HG03442 (cell line): ENCODE data around the gene MDK.

Source experiments
- ATAC-seq: cut with Tn5 transposase; IDR thresholded peaks from one replicate; pipeline ENCODE4 v1.9.1; 2021; ENCODE audit warnings: mild to moderate bottlenecking, moderate library complexity; ENCODE audit not compliant: unreplicated experiment

The MDK gene

DNA sequence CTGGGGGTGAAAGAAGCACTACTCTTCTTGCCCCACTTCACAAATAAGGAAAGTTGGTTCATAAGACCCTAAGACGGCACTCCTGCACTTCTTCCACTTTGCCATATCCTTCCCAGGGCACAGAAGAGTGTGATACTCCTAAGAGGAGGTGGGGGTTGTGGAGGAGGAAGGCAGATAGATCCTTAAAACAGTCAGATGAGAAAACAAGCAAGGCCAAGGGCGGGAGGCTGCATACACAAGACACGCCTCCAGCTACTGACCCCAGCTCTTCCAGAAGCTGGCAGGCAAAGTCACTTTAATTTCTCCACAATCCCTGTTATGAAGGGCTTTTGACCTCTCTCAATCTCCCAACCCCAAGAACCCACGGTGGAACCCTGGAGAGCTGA, 11.8 kb downstream of the MDK start:
- no peak for ATAC-seq

DNA sequence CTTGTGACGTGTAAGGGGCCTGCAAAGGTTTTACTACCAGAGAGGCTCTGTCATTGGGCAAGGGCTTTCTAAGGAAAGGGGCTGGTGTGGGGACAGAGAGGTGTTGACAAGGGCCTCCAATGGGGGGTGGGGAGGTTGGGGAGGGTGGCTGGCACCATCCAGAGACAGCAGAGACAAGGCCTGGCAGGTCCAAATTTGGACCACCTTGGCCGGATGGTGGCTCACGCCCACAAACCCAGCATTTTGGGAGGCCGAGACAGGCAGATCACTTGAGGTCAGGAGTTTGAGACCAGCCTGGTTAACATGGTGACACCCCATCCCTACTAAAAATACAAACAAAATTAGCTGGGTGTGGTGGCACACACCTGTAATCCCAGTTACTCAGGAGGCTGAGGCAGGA, 12.3 kb downstream of the MDK start:
- ATAC-seq = no peak

DNA sequence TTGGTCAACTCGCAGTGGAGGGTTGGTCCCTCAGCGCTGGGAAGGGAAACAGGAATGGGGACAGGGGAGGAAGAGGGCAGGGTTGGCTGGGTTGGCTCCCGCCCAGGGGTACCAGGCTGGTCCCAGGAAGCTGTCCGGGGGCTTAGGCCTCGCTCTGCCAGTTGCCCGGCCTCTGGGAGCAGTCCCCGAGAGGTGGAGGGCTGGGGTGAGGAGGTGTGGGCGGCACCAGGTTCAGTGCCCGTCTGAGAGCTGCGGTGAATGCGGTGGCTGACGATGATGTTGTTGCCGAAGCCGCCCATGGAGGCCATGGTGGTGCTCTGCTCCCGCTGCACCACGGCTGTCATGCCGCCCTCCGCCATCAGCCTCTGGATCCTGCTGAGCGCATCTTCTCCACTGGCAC, 16.1 kb downstream of the MDK start:
- ATAC-seq = no peak

DNA sequence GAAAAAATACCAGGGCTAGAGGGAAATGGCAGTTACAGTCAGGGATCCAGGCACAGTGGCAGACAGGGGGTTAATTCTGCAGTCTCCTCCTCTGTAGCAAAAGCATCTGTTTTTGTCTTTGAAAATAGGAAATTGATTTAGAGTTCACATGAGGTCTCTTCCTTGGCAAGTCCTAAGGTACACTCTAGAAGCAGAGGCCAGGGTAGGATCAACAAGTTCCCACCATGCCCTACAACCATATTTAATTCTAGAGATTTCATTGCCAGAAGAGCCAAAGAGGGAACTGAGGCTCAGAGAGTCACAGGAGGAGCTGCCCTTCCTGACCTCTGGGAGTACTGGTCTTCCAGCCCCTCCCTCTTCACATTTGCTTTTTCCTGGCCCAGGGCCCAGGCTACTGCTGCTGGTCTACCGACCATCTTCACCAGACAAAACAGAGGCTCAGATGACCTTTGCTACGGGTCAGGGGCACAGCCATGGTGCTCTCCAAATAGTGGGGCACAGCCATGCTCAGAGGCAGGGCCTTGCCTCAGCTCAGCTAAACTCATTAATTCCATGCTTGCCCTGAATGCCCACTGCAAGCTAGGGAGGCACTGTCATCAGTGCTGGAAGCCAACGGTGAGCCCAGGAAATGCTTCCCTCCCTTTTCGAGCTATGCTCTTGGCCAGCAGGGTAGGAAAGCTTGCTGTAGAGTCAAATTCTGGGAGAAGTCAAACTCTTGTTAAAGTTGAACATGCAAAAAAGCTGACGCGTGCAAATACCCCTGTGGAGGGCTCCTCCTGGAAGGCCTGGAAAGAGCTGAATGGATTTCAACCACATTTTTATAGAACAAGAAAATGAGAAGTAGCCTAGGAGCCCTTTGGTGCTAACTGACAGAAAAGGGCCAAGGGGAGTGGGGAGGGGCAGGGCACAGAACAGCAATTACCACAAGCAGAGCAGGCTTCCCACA, 21.8 kb downstream of the MDK start:
- no peak for ATAC-seq

DNA sequence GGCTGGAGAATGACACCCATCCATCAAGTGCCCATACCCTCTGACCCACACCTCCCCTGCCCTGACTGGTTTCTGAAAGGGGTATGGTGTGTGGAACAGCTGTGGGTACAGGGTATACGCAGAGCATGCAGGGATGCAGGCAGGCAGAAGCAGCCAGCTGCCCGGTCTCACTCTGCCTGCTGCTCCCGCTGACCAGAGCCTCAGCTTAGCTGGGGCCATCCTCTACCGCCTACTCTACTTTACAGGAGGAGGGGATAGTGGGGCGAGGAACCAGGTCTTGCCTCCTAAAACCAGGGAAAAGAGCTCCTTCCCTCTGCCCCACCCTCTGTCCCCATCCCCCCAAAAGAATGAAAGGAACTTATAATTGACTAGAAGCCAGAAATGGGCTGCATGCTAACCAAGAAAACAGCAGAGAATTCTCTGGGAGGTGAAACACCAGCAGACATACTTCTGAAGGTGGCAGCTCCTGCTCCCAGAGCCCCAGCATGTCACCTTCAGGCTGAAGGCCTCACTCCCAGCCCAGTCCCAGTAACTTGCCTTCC, 23.1 kb downstream of the MDK start:
- ATAC-seq = no peak

DNA sequence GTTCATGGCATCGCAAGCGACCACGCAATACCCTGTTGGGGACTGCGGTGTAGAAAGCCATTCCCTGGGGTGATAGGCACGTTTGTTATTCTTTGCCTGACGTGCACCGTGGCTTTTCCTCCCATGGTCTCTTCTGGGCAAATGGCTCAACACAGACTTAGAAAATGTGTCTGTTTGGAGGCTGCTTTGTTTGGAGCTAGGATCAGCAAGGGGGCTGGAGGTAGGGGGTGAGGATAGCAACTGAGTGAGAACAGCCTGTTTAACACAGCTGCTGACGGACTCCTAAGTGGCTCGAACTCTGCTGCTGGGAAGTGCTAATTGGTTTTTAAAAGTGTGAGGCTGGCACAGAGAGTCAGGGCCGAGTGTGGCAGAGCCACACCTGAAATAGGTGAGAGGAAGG, 26.2 kb downstream of the MDK start:
- ATAC-seq = no peak

DNA sequence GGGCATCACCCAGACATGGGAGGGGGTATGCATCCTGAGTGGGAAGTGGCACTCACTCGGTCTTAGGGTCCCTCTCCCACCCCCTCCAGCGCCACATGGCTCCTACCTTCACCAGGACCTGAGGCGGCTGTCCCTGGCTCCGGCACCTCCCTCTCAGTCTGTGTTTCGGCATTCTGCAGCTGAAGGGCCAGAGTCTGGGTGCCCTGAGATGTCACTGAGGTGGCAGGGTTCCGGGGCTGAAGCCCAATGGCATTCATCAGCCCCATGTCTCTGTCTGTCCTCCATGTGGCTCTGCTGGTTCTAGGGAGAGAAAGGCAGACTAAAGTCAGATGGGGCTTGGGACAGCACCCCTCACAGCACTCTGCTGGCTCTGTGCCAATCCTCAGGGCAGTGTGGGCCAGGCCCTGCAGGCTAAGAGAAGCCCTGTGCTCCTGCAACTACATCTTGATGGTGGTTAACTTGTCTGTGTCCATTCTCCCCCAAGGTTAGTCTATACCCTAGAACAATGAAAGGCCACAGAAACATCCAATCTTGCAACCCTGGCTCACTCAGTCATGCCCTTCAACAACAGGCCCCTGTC, 27.0 kb downstream of the MDK start:
- no peak for ATAC-seq

DNA sequence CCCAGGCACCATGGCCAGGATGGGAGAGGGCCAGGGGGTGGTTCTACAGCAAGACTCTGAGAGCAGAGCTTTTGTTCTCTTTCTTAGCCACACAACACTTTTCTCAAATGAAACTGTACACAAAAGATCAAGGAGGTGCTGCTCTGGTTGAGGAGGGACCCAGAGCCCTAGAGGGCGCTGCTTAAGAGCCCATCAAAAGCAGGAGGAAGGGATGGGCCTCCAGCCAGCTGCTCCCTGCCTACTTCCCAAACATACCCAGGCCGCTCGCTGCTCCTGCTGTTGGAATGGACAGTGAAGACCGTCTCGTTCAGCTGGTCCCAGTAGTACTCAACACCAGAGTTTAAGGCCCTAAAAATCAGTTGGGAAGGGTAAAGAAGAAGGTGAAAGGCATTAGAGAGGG, 28.6 kb downstream of the MDK start:
- ATAC-seq = no peak

DNA sequence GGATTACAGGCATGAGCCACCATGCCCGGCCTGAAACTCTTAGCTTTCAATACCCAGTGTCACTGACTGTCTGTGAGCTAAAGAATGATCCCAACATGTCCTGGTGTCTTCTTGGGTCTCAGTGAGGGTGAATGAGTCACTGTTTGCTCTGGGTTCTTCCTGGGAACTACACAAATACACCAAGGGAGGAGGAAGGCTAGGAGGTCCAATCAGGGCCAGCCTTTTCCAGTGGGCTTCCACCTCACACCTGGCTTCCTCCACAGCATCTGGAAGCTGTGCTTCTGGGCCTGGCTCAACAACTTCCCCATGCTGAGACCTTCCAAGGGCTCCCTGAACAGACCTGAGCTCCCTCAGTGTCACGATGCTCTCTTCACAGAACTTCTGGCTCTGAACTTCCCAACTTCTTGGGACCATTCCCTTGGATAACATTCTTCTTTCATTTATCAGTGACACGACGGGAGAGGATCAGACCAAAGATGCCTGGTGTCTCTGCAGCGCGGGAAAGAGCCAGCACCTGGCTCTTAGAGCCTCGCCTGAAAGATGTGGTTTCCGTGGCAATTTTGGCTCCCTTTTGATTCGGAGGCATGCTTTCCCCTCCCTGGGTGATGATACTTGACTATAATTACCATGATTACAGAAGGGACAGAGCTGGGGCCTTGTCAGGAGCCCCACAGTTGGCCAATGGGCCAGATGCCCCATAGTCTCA, 32.4 kb downstream of the MDK start:
- ATAC-seq = no peak

DNA sequence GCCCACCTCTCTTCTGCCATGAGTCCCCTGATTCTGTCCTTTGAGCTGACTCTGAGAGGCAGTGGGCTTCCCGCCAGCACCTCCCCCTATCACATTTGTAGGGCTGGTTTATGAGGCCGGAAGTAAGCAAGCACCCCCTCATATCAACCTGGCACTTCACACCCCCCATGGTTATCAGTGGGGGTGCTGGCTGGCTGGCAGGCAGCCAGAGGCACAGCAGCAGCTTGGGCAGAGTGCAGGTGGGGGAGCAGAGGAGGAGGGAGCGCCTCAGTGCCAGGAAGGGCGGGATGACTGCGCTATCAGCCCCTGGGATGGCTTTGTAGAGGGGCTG, 33.0 kb downstream of the MDK start:
- no peak for ATAC-seq

DNA sequence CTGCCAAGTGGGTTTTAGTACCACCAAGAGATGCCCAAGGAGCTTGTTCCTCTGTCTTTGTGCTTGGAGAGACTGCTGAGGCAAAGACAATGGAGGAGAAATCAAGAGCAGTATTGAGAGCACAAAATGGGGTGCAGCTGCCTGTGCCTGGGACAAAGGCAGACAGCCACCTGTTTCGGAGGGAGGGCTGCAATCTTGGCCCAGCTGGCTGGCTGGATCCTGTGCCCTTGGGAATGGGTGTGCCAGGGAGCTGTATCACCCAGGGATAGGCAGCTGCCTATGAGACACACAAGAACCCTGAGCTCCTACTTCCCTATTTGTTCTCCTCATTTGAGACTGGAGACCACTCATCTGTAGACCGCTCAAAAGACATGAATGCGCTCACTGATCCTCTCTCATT, 33.4 kb downstream of the MDK start:
- no peak for ATAC-seq

DNA sequence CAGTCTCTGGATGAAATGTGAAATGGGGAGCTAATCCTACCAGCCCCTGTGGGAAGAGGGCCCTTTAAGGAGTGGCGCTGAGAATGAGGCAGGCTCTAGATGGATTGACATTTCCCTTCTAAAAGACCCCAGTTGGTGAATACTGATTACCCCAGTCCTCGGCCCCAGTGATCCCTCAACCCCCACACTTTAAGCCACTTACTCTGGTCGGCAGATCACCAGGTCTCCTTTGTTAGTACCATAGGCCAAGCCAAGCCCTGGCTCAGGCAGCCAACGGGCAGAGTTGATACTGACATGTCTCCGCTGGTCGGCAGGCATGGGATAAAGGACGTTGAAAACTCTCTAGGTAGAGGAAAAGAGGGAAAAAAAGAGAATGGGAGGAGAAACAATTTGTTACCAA, 36.2 kb downstream of the MDK start:
- no peak for ATAC-seq

DNA sequence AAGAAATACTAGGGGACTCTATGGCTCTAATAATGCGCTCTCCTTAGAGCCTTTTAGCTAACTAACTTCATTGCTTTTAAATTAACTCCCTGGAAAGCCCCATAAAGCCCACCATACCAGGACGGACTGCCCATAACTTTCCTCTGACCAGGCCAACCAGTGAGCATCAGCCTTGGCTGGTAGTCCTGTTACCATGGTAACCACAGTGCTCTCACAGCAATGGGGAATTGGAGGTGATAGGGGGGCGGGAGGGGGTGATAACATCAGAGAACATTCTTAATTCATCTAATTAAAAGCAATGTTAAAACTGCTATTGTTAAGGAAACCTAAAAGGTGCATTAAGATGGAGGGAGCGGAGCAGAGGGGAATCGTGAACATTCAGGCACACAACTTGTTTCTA, 37.3 kb downstream of the MDK start:
- no peak for ATAC-seq

DNA sequence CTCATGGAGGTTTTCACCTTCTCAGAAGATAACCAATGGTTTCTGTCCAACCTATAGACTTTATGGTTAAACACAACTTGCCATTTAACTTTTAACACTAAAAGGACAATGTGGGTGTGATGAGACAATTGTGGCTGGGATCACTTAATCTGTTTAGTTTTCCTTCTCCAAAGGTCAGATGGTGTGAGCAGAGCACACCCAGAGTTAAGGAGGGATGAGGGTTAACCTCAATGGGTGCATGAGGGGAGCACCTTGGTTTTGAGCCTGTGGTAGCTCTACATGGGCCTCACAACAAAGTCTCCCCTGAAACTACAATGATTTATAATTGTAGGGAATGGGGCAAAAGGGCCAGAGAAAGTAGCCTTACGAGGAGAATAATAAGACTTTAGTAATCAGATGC, 39.0 kb downstream of the MDK start:
- no peak for ATAC-seq

DNA sequence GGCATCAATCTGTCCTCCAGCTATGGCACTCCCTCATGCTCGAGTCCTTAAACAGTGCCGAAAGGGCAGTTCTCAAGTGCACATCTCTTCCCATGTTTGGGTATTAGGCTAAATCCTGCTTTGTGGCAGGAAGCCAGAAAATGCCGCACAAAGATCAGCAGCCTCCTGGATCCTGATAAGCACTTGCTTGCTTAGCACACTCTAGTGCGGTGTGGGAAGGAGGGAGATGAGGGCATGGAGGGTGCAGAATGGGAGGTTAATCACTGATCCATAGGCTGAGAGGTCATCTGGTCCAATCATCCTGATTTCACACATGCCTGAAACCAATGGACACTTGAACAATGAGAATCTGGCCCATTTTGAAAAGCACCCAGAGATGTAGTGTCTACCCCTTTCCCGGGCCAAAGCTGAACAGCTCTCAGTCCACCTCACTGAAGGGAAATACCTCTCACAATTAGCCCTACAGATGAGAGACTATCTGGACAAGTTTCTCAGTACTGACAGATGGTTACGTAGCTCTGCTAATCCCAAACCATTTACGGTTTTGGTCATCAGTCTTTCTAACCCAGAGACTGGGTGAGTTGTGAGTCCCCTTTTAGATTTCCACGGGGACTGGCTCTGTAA, 39.9 kb downstream of the MDK start:
- no peak for ATAC-seq

DNA sequence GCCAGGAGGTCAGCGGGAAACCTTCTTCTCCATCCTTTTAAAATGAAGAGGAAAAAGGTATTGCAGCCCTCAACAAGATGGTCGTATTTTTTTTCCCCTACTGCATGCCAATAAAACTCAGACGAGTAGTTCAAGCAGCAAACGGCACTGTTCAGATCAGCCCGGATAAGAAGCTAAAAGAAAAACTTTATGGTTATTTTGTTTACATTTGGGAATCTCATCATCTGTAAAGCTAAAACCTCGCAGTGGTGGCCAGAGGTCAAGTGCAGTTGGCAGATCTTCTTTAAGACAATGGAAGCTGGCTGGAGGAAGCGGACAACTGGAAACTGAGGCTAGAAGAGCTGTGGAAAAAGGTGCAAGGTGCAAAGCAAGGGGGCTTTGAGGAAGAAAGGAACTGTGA, 41.1 kb downstream of the MDK start:
- no peak for ATAC-seq

DNA sequence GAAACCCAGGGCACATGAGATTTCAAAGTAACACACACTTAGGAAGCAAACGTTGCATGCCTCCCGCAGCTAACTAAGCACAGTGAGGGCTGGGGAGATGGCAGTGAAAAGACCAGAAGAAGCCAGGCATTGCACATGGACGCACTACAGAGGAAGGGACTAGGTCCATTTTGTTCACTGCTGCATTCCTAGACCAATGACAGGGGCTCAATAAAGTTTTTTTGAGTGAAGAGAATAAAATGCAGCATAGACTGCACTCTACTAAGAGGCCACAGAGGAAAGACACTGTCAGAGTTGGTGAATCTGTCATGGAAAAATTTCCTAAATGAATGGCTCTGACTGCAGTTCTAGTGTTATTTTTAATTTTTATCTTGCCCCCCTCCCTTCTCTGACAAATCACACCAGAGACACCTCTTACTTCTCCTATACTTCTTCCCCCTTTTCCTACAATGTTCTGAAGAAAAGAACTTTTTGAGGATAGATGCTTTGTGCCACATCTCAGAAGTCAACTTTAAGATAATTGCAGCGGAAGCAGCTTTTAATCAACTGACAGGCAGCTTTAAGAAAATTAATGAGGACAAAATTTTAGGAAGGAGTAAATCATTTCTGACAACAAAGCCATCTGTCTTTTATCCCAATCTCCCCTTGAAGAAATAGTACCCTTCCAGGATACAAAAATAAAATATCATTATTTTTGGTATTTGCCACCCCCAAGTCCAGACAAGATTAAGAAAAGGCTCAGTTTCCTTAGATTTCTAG, 44.9 kb downstream of the MDK start:
- no peak for ATAC-seq

DNA sequence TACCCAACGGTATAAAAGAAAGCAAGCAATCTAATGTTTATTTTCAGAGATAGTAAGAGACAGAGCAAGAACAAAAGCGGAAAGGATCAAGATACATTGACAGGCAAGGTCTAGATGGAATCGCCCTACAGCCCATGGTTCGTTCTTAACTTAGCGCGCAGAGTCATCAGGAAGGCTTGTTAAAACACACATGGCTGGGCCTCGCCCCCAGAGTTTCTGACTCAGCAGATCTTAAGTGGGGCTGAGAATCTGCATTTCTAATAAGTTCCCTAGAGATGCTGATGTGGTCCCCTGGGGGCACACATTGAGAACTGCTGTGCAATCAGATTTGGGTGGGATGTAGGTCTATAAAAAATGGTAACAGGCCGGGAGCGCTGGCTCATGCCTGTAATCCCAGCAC, 45.9 kb downstream of the MDK start:
- no peak for ATAC-seq

DNA sequence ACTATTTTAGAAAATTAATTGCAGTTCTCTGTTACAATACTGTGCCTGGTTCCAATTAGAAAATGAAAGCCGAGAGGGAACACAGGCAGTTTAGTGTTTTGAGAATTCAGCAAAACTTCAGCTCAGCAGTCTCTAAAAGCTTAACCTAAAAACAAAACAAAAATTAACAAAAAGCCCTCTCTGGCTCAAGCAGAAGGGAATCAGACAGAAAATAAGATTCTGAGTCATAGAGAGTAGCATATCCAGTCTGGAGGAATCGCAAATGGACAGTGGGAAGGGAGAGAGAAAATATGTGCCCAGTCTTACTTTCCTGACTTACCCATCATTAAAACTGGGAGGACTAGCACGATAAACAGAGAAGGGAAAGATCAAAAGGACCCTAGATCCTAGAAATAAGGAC, 48.2 kb downstream of the MDK start:
- ATAC-seq = no peak

DNA sequence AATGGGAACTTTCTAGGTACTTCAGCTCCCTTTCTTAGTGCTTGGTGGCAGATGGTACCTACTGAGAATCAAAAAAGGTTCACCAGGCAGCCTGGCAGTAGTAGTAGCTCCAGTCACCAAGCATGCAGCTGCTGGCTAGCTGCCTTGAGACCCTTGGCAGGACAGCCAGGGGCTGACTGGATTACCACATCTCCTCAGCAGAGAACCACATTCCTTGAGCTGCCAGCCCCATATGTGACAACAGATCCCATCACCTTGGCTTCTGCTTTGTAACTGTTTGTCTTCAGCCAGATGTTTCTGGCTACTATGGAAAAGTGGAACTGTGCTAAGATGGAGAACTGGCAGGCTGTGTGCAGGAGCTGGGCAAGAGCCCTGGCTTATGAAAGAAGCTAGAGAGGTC, 49.7 kb downstream of the MDK start:
- no peak for ATAC-seq
